ENCODE data around the gene CAPN1. TPM values are rescaled to one million over a fixed set of nuclear protein-coding genes. Genes with fewer than 3 reads are reported as not detected.

CAPN1 gene
- total and polyA plus RNA-seq, 2 donors from 2014 or later = 92.5 to 328 TPM

- no peaks in the 10 kb centered on the region for H3K9me3 ChIP-seq (ENCODE audit: control insufficient read depth in 2 of 3, insufficient read depth in 1 of 3, low read length in 3 of 3)
- peak overlapping the region in 2 of 3 donors; percentile 40 to 55 for H3K9ac ChIP-seq (ENCODE audit: low read length in 3 of 3)
- H3K36me3 ChIP-seq (ENCODE audit: control insufficient read depth in 2 of 3, insufficient read depth in 3 of 3, low read length in 3 of 3) = no peaks in the 10 kb centered on the region
- DNase-seq (peak in 4 of 5 donors; percentile 62 to 87 (median 68)), FAIRE-seq (no peak)
- peak overlapping the region; percentile 36 to 56 (median 53) for H3K4me3 ChIP-seq (ENCODE audit: low read length in 3 of 3)
- intact Hi-C loops (cut with DNase I) = no loop called here
- TF ChIP-seq, protein P1, sequence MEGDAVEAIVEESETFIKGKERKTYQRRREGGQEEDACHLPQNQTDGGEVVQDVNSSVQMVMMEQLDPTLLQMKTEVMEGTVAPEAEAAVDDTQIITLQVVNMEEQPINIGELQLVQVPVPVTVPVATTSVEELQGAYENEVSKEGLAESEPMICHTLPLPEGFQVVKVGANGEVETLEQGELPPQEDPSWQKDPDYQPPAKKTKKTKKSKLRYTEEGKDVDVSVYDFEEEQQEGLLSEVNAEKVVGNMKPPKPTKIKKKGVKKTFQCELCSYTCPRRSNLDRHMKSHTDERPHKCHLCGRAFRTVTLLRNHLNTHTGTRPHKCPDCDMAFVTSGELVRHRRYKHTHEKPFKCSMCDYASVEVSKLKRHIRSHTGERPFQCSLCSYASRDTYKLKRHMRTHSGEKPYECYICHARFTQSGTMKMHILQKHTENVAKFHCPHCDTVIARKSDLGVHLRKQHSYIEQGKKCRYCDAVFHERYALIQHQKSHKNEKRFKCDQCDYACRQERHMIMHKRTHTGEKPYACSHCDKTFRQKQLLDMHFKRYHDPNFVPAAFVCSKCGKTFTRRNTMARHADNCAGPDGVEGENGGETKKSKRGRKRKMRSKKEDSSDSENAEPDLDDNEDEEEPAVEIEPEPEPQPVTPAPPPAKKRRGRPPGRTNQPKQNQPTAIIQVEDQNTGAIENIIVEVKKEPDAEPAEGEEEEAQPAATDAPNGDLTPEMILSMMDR (IDR thresholded peaks at IDR 0.05; ENCODE audit: borderline replicate concordance, extremely low read depth, insufficient read depth) = peak; percentile 54
- no peak overlapping the region for H3K27ac ChIP-seq (ENCODE audit: low read depth in 2 of 2, low read length in 2 of 2)
- H3K4me1 ChIP-seq (ENCODE audit: control insufficient read depth in 2 of 3, insufficient read depth in 2 of 3, low read depth in 1 of 3, low read length in 3 of 3) = peaks cover 0 to 8% (median 0%) of the 10 kb centered on the region in 3 donors
- peaks cover 2% of the 10 kb centered on the region for H3K27me3 ChIP-seq (ENCODE audit: control insufficient read depth, insufficient read depth, low read length)
These were observed 43.8 kb downstream of the CAPN1 start for GRCh38 chr11:65225279-65226102.

GRCh38 chr11:65226103-65226442, 44.3 kb downstream of the CAPN1 start:
- no peak for DNase-seq
- TF ChIP-seq, protein P1 (IDR thresholded peaks at IDR 0.05; ENCODE audit: borderline replicate concordance, extremely low read depth, insufficient read depth) = no peak
- no peaks in the 10 kb centered on the region for H3K36me3 ChIP-seq (ENCODE audit: control insufficient read depth in 2 of 3, insufficient read depth in 3 of 3, low read length in 3 of 3)
- no peak for FAIRE-seq
- peaks cover 0 to 8% (median 0%) of the 10 kb centered on the region in 3 donors for H3K4me1 ChIP-seq (ENCODE audit: control insufficient read depth in 2 of 3, insufficient read depth in 2 of 3, low read depth in 1 of 3, low read length in 3 of 3)
- H3K9me3 ChIP-seq (ENCODE audit: control insufficient read depth in 2 of 3, insufficient read depth in 1 of 3, low read length in 3 of 3) = no peaks in the 10 kb centered on the region
- H3K9ac ChIP-seq (ENCODE audit: low read length in 3 of 3) = peak overlapping the region in 2 of 3 donors; percentile 13 to 55
- intact Hi-C loops (cut with DNase I) = no loop called here
- H3K27me3 ChIP-seq (ENCODE audit: control insufficient read depth, insufficient read depth, low read length) = peaks cover 2% of the 10 kb centered on the region
- peak overlapping the region in 1 of 3 donors; percentile 56 for H3K4me3 ChIP-seq (ENCODE audit: low read length in 3 of 3)
- H3K27ac ChIP-seq (ENCODE audit: low read depth in 2 of 2, low read length in 2 of 2) = no peak overlapping the region

DNA sequence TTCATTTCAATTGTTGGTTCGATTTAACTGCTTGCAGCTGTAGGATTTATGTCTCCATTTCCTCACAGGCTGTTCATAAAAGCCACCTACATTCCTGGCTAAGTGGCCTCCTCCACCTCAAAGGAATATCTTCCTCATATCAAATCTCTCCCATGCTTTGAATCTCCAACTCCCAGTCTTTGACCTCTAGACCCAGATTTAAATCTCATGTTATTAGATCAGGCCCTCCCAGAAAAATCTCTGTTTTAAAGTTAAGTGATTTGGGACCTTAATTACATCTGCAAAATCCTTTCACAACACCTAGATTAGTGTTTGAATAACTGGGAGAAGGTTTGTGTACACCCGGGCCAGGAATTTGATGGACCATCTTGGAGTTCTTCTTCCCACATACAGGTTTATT, 46.2 kb downstream of the CAPN1 start:
- Histone ChIP-seq H3K27ac (ENCODE audit: low read depth in 2 of 2, low read length in 2 of 2) (no peak overlapping the region), H3K4me1 (ENCODE audit: control insufficient read depth in 2 of 3, insufficient read depth in 2 of 3, low read depth in 1 of 3, low read length in 3 of 3) (peaks cover 0 to 8% (median 0%) of the 10 kb centered on the region in 3 donors), H3K9ac (ENCODE audit: low read length in 3 of 3) (no peak overlapping the region), H3K27me3 (ENCODE audit: control insufficient read depth, insufficient read depth, low read length) (peaks cover 2% of the 10 kb centered on the region), H3K36me3 (ENCODE audit: control insufficient read depth in 2 of 3, insufficient read depth in 3 of 3, low read length in 3 of 3) (no peaks in the 10 kb centered on the region), H3K4me3 (ENCODE audit: low read length in 3 of 3) (no peak overlapping the region), H3K9me3 (ENCODE audit: control insufficient read depth in 2 of 3, insufficient read depth in 1 of 3, low read length in 3 of 3) (no peaks in the 10 kb centered on the region)
- FAIRE-seq = no peak
- DNase-seq = no peak
- TF ChIP-seq, protein P1 (IDR thresholded peaks at IDR 0.05; ENCODE audit: borderline replicate concordance, extremely low read depth, insufficient read depth) = no peak
- intact Hi-C loops (cut with DNase I) = no loop called here

All from kidney (tissue), 14 donors.